ENCODE measurements around the gene AP4B1.
A peak's percentile ranks its signal among the peaks of the same experiment; 100 is the strongest.

Gene AP4B1

DNA sequence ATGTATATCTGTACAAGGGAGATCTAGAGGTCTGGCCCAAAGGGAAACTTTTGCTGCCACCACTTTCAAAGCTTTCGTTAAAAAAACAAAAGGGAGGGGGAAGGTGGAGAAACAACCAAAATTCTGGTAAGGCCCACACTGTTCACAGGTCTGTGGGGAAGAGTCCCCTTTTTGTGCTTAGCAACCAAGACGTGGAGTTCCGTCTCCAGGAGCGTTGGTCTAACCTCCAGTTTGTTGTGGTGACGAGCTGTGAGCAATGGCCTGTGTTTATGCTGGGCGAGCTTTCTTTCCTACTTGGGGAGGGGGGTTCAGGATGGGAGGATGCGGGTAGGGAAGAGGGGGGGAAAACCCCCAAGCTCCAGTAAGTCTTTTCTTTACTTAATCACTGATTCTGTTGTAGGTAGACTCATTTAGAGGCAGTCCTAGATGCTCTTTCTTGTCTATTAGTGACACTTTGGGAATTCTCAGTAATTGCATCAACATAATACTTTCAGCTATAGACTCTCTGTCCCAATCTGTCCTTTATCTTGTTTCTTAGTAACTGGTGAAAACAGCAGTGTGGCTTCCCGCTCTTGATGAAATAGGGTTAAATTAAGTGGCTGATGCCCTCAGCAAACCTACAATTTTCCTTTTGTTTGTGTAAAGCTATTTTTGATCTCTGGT lies 26.0 kb upstream of the AP4B1 start:
- peak; percentile 15 to 76 for DNase-seq (ENCODE audit: extremely low read depth in 1 of 2, low read depth in 1 of 2)

DNA sequence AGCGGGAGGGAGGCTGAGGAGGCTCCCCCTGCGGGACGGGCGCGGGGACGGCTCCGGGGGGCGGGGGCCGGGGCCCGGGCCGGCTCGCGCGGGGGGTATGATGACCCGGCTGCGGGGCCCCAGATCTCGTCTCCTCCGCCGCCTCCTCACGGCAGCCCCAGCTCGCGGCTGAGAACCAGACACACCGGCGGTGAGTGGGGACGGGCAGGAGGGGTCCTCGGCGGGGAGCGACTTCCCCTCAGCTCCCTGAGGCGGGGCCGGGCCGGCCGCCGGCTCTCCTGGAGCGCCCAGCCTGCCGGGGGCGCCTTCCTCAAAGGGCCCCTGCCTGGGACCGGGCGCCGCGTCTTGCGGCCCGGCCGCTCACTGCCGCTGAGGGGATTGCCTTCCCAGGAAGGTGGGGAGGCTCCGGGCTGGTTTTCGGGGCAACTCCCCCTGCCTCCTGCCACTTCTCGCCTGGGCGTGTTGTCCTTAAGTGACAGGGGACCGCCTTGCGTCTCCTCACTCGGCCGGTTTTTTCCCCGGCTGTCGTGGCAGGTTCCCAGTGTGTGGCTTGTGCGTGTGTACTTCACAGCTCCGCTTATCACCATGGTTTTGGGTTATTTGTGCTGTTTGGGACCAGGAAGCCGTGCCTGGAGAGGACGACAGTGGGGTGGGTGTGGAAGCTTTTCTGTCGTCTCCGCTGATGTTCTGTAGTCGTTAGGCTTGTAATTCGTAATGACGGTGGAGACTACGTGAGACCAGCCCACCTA lies 25.3 kb upstream of the AP4B1 start:
- DNase-seq (ENCODE audit: extremely low read depth in 1 of 2, low read depth in 1 of 2), result peak in 1 of 2 donors; percentile 32

DNA sequence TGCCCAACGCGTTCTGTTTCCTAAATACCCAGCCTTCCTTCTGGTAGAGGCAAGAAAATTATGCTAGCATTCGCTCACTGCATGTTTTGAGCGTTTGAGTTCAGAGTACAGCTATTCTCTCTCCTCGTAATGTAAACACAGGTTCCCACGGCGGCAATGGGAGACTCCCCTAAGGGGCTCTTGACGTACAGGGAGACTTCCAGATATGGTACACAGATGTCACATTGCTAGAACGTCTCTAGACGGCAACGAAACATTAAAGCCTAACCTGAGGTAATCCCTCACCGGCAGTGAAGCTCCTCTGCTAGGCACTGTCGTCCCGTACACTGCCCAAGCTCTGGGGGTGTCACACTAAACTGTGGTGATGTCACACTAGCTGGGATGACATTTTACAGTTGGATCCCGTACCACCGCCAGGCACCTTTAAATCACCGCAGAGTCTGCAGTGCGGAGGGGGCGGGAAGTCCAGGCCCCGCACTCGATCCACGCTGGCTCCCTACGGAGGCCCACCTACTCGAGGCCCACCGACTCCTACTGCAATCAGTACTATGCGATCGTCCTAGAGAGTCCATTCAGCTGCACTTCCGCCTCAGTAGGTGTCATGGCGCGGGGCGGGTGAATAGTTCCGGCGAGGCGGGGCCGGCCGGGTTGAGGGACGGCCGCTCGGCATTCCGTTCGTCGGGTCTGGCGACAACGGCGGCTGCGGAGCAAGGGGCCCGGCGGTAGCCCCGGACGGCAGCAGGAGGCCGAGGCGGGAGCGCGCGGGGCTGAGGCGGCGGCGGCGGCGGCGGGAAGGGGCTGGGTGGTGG lies 24.5 kb upstream of the AP4B1 start, which contains the start of gene HIPK1:
HIPK1 (plus strand) TSS at position 384 of the 809 bp plus-strand sequence.
- peak; percentile 84 to 86 for DNase-seq (ENCODE audit: extremely low read depth in 1 of 2, low read depth in 1 of 2)

DNA sequence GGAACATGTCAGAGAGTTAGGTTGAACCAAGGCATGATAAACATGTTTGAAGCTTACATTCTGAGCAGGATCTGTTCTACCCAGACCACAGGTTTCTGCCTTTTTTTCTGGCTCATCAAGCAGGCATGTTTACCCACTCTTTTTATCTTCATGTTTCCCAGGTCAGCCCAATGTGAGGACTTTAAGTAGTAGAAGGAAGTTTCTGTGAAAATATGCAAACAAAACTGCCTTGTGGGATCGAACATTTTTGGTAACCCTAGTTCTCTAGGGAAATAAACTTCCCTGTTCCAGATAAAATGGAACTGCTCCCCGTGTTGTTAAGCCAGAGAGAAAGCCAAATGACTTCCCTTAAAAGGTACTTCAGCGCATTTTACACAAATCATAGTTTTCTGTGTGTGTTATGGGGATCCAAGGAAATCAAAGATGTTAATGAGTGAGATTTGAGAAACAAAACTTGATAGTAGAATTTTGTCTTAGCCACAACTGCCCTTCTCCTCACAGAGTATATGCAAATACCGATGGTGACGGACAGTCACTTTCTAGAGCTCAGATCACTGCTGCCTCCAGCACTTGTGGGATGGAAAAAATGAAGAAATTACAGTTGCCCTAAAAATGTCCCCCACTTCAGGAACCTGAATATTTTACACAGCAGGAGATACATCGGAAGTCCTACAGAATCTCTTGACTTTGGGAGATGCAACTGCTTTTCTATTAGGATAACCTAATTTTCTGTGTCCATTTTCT lies 23.8 kb upstream of the AP4B1 start:
- no peak for DNase-seq (ENCODE audit: extremely low read depth in 1 of 2, low read depth in 1 of 2)

DNA sequence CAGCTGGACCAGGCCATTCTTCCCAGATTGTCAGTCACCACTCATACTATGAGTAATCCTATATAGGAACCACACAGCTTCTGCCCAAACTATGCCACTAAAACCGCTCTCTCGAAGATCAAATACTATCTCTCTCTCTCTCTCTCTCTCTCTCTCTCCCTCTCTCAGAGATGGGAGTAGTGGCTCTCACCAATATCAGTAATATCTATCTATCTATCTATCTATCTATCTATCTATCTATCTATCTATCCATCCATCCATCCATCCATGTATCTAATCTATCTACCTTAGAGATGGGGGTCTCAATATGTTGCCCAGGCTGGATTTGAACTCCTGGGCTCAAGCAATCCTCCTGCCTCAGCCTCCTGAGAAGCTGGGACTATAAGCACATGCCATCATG lies 19.9 kb upstream of the AP4B1 start:
- DNase-seq (ENCODE audit: extremely low read depth in 1 of 2, low read depth in 1 of 2), result no peak

DNA sequence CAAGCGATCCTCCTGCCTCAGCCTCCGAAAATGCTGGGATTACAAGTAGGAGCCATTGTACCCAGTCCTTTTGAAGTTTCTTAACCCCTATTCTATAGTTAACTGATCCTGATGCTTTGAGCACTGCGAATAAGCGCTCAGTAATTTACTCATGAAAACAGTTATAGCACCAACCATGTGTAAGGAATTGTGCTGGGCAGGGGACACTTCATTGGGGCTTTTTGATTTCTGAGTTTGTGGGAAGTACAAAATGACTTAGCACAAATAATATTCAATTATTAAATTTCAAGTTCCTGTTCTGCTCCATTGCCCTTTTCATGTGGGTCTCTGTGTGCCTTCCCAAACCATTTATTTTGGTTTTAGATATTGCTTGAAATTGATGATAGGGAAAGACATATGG lies 18.4 kb upstream of the AP4B1 start:
- DNase-seq (ENCODE audit: extremely low read depth in 1 of 2, low read depth in 1 of 2), result no peak

DNA sequence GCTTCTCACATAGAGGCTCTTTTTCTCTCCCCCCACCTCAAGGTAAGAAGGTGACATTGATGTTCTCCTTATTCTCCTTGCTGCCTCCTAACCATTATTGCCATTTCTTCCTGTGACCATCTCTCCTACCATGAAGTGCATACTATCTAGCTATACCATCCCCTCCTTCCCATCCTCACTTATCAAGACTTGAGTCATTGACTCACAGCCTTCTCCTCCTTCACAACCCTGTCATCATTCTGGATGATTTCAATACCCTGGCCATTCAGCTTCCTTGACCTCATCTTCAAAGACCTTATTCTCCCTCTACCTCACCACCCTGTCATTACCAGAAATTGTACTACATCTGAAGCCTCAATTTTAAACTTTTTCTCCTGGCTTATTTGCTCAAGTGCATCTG lies 13.6 kb upstream of the AP4B1 start:
- no peak for DNase-seq (ENCODE audit: extremely low read depth in 1 of 2, low read depth in 1 of 2)

DNA sequence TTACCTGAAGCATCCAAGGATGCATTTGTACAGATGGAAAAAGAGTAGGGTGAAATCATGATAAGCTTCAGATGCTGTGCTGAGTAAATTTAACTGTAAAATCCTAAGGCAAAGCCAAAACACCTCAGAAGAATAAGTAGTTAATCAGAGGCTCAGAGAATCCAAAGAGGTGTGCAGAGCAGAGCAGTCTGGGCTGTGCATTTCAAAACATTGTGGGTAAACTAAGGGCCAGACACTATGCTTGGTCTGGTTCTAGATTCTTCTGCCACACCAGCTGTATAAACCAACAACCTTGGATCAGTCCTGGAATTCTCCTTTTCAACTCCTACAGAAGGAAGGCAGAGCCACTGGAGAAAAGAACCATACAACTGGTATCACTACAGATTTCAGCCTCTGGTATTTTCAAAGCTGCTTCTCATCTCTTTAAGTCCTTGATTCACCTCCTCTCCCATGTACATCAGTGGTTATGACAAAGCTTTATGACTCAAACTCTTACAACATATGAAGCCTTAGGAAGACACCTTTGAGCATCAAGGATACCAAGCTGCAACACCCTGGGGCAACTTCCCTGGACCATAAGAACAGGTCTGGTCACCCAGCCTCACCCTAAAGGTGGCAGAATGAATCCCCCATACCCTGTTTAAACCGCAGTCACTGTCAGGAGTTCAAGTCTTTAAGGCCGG lies 12.9 kb upstream of the AP4B1 start:
- DNase-seq (ENCODE audit: extremely low read depth in 1 of 2, low read depth in 1 of 2), result no peak

DNA sequence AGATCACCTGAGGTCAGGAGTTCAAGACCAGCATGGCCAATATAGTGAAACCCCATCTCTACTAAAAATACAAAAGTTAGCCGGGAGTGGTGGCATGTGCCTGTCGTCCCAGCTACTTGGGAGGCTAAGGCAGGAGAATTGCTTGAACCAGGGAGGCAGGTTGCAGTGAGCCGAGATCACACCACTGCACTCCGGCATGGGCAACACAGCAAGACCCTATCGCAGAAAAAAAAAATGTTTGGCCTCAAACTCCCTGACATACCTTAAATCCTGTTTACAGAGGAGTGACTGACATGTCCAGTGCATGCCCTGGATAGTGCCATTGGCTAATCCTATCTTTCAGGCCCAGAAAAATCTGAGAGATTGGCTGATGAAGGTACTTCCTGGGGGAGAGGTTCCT lies 12.4 kb upstream of the AP4B1 start:
- DNase-seq (ENCODE audit: extremely low read depth in 1 of 2, low read depth in 1 of 2), result no peak

DNA sequence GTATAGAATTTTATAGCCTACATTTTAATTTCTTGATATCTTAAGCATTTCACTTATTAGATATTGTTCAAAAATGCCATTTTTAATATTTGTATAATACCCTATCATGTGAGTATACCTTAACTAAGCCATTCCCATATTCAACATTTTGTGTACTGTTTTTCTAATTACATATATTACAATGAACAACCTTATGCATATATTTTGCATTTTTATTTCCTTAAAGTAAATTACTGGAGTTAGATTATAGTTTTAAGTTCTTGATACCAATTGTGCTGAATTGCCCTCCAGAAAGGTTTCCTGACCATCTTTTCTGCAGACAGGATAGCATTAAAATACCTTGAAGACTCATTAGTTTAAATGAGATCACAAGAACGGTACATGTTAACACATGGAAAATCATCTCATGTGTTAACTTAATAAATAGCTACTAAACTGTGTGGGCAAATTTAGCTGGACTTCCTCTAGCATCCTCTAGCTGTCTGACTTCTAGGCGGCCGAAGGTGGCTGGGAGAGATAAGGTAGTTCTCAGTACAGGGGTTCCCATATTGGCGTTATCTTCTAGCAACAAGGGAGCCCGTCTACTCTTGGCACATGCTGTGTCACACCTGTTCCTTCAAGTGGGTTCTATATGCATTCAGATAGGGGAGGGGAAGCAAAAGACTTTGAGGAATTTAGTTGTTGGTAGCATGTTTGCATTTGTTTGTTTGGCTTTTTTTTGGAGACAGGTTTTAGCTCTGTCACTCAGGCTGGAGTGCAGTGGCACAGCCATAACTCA lies 9.5 kb upstream of the AP4B1 start:
- DNase-seq (ENCODE audit: extremely low read depth in 1 of 2, low read depth in 1 of 2), result no peak

DNA sequence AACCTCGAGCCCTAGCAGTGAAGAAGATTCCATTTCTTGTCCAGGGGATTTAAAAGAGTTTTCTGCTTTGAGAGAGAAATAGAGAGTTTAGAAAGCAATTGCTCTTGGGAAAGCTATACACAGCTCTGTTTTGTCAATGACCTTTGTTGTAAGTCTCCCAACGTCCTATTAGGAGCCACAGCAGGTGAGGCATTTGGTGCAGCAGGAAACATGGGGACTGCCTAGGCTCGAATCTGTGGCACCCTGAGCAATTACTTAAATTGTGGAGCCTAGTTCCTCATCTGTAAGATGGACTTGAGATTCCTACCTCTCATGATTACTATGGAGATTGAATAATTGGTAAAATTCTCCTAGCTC lies 8.7 kb upstream of the AP4B1 start:
- DNase-seq (ENCODE audit: extremely low read depth in 1 of 2, low read depth in 1 of 2), result no peak

DNA sequence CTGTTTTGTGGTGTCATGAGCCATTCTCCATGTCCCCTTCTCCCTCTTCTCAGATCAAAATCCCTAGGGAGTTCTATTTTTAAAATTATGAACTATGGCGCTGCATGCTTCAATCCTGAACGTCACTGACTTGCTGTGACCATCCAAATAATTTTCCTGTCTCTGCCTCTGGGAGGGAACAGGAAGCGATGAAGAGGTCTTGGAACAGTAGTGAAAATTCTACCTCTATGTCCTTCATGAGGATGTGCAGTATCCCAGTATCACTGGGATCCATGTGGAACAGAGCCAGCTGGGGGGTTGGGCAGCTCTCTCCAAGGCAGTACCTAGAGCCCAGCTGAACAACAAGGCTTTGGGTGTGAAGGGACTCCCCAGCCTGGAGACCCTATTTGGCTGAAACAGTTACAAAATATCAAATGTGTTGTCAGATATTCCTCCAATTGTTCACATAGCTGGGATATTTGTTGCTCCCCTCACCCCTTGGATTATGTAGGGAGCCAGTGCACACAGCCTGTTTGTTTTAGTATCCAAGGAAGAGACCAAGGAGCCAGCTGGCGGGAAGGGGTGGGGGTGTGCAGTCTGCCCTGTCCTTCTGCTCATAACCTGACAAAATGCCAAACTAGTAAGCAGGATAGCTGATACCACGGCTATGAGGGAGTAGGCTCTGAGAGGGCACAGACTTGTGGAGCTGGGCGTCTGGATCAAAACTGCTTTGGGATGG lies 8.2 kb upstream of the AP4B1 start:
- no peak for DNase-seq (ENCODE audit: extremely low read depth in 1 of 2, low read depth in 1 of 2)

DNA sequence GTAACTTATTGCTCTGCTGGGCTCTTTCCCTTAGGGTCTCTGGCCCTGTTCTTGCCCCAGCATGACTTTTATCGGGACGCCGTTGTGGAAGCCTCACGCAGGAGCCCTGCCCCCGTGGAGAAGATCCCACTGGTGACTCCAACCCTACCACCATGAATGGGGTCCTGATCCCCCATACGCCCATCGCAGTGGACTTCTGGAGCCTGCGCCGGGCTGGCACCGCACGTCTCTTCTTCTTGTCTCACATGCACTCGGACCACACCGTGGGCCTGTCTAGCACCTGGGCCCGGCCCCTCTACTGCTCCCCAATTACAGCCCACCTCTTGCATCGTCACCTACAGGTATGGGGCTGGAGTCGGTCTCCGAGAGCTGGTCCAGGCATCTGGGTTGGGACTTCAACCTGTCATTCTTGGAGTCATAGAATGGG lies 849 bp upstream of the AP4B1 start:
- DNase-seq (ENCODE audit: extremely low read depth in 1 of 2, low read depth in 1 of 2), result peak in 1 of 2 donors; percentile 9

DNA sequence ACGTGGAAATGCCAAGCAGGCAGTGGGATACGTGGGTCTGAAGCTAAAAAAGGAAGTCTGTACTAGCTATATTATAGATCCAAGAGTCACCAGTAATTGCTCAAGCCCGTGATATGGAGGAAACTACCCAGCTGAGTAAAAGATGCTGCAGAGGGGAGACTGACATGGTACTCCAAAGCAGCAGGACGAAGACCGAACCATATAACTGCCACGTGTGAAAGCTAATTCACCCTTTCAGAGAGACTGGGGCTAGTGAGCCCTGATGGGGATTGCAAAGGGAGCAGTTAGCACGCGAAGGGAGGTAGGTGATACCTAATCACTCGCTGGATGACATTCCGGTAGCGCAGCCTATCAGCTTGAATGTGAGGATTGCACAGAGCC lies 316 bp downstream of the AP4B1 start:
- DNase-seq (ENCODE audit: extremely low read depth in 1 of 2, low read depth in 1 of 2), result no peak

DNA sequence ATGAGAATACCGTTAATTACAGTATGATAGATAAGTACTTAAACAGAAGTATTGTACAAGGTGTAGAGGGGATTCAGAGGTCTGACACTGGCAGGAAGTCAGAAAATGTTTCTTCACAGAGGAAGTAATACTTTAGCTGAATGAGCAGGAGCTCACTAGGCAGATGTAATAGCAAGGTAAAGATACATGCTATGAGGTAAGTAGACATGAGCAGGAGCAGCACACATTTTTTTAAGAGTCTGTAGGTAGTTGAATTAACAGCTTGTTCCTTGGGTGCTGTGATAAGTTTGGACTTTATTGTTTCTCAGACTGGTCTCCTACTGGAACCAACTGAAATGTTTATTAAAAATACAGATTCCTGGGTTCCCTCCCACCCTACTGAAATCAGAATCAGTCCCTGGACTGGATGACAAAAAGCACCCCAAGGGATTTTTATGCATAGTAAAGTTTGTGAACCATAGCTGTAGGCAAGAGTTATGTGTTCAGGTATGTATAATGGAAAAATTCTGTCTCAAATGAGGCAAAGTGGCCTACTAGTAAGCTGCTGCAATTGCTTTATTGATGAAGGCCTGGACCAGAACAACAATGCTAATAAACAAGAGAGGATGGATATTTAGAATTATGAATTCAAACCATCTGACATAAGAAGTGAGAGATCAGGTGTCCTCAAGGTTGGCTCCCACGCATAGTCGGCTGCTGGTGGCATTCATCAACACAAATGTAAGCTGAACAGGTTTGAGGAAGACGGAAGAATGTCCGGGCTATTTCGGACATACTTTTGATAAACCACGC lies 902 bp downstream of the AP4B1 start:
- DNase-seq (ENCODE audit: extremely low read depth in 1 of 2, low read depth in 1 of 2), result no peak

DNA sequence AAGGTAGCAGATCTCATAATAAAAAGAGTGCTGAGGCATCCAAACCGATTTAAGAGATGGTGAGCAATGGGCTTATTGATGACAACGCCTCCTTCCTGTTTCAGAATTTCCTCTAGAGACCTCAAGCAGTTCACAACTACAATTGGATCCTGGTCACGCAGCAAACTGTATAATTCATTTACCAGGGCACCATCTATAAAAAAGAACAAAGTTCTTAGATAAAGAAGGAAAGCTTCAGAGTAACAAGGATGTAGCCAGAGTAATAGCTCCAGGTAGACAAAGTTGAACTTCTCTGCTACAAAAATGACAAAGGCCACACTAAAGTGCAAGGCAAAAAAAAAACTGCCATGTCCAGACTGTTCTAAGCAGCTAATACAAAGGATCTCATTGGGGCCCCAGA lies 3.4 kb downstream of the AP4B1 start:
- no peak for DNase-seq (ENCODE audit: extremely low read depth in 1 of 2, low read depth in 1 of 2)

DNA sequence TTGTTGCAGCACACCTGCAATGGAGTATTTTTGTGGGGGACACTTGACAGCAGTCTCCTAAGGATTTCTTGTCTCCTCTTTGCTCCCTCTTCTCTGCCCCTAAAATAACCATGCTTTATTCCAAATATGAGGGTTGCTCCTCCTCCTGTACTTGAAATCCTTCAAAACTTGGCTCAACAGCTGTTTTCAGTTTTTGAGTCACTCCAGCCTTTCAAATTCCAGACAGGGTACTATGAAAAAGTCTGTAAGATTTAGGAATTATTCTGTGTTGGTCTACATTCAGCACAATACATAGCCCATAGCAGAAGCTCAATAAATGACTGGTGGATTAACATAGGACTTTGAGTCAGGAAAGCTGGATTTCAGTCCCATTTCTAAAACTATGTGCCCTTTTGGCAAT lies 5.5 kb downstream of the AP4B1 start:
- no peak for DNase-seq (ENCODE audit: extremely low read depth in 1 of 2, low read depth in 1 of 2)

DNA sequence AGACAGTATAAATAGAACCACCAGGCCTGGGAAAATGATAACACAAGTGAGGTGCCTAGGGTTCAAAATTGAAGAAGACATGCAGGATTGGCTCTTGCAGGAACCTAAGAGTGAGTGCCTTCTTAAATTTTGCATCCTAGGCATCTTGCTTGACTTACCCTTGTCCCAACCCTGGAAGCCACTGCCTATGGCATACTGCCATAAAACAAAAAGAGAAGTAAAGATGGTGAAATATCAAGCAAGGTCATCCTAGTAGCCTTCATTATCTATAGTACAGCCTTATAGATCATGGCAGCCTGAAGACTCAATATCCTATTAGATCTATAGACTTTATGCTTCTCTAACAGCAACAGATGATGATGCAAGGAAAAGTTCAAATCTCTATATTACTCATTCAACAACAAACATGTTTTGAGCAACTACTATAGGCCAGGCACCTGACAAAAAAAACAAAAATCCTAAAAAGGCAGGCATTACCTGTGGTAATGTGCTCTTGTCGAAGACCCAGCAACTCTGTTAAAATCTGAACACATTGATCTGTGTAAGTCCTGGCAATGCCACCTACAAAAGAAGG lies 6.3 kb downstream of the AP4B1 start:
- no peak for DNase-seq (ENCODE audit: extremely low read depth in 1 of 2, low read depth in 1 of 2)
